ENCODE measurements around the gene DGLUCY.

- no peak for TF ChIP-seq EZH2 (IDR thresholded peaks at IDR 0.05; ENCODE audit: borderline replicate concordance, low read depth, low read length, severe bottlenecking)
- TF ChIP-seq CTCF (IDR thresholded peaks at IDR 0.05; ENCODE audit: borderline replicate concordance, extremely low read depth, low read length, poor library complexity, severe bottlenecking) = no peak
These were observed 104.1 kb downstream of the DGLUCY start for GRCh38 chr14:91218014-91218413.

Data from DND-41 (cell line).